Measurements from ENCODE around the gene GUCY1B1. TPM values are rescaled to one million over a fixed set of nuclear protein-coding genes. Genes with fewer than 3 reads are reported as not detected.

Gene GUCY1B1
- total RNA-seq, 1 experiment from 2014 or later: 0.50 TPM

DNA sequence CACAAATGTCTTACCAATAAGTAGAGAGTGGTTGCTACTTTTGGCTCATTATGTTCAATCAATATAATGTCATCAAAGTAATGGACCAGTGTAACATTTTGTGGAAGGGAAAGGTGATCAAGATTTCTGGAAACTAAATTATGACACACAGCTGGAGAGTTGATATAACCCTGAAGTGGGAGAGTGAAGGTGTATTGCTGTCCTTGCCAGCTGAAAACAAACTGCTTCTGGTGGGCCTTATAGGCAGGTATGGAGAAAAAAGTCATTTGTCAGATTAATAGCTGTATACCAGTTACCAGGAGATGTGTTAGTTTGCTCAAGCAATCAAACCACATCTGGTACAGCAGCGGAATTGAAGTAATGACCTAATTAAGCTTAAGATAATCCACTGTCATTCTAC, 17.3 kb upstream of the GUCY1B1 start:
- H3K14ac ChIP-seq (ENCODE audit: insufficient read depth, low read length): no peak overlapping the region
- H4K8ac ChIP-seq (replicated peaks; ENCODE audit: insufficient read length, low read depth, low read length): no peak overlapping the region
- no peak for DNase-seq
- no peak overlapping the region for H3T11ph ChIP-seq (ENCODE audit: low read length)
- no peak overlapping the region for H3K9ac ChIP-seq (ENCODE audit: extremely low read depth, insufficient read length, low read length)
- no peaks in the 10 kb centered on the region for H3K4me1 ChIP-seq (ENCODE audit: insufficient read depth, low read length)
- no peaks in the 10 kb centered on the region for H3K23me2 ChIP-seq (ENCODE audit: insufficient read length, low read depth, low read length, poor library complexity, severe bottlenecking)
- no peak overlapping the region for H2BK5ac ChIP-seq (ENCODE audit: insufficient read length, low read length)
- H2BK15ac ChIP-seq (ENCODE audit: low read depth, low read length): no peak overlapping the region
- H2AFZ ChIP-seq (ENCODE audit: low read length): no peak overlapping the region
- H3K36me3 Mint-ChIP-seq (ENCODE audit: insufficient read depth in 1 of 3, low read depth in 3 of 3): peaks cover 0 to 1% (median 0%) of the 10 kb centered on the region in 3 experiments; a peak in 2 of 7 replicates
- no peak overlapping the region for H3K23ac ChIP-seq (ENCODE audit: insufficient read length, low read depth, low read length)
- H2BK120ac ChIP-seq (ENCODE audit: low read depth, low read length, poor library complexity, severe bottlenecking): no peak overlapping the region
- H3K9me3 ChIP-seq (ENCODE audit: control insufficient read depth, low read depth, low read length): no peaks in the 10 kb centered on the region
- H2AK5ac ChIP-seq (ENCODE audit: insufficient read length, low read length): no peak overlapping the region
- no peaks in the 10 kb centered on the region for H3K27me3 Mint-ChIP-seq (ENCODE audit: low read depth)
- no peak overlapping the region for H3K4me3 Mint-ChIP-seq
- no peak overlapping the region for H3K27ac ChIP-seq (ENCODE audit: insufficient read length, low read depth, low read length)
- no CpG with 5 or more reads among the region's 1 CpG for WGBS (ENCODE audit: extremely low coverage, insufficient read length, low lambda C conversion rate)
- H3K56ac ChIP-seq (ENCODE audit: insufficient read length, low read depth, low read length): no peak overlapping the region
- peaks cover 0 to 4% of the 10 kb centered on the region in 2 experiments; a peak in 1 of 5 replicates for H3K9me3 Mint-ChIP-seq
- no peak overlapping the region for H4K5ac ChIP-seq (ENCODE audit: insufficient read length, low read depth, low read length)
- H2BK20ac ChIP-seq (ENCODE audit: low read depth, low read length, poor library complexity, severe bottlenecking): no peak overlapping the region
- H3K79me2 ChIP-seq (ENCODE audit: insufficient read depth, low read length): no peaks in the 10 kb centered on the region
- H4K91ac ChIP-seq (ENCODE audit: insufficient read length, low read depth, low read length): no peak overlapping the region
- H4K20me1 ChIP-seq (ENCODE audit: control insufficient read depth, insufficient read depth, insufficient read length): no peaks in the 10 kb centered on the region
- no peak overlapping the region for H3K4me2 ChIP-seq (ENCODE audit: insufficient read depth, insufficient read length, low read length)
- no peak overlapping the region for H3K27ac Mint-ChIP-seq
- H2BK12ac ChIP-seq (ENCODE audit: insufficient read length, low read depth, low read length): no peak overlapping the region
- no peak overlapping the region for H3K4ac ChIP-seq (ENCODE audit: low read depth, low read length)
- H3K79me1 ChIP-seq (ENCODE audit: insufficient read depth, low read depth, low read length, poor library complexity, severe bottlenecking): no peaks in the 10 kb centered on the region
- H3K18ac ChIP-seq (ENCODE audit: insufficient read length, low read depth, low read length): no peak overlapping the region
- H3K4me1 Mint-ChIP-seq: peaks cover 13 to 17% of the 10 kb centered on the region in 2 experiments
- TF ChIP-seq, protein P1, sequence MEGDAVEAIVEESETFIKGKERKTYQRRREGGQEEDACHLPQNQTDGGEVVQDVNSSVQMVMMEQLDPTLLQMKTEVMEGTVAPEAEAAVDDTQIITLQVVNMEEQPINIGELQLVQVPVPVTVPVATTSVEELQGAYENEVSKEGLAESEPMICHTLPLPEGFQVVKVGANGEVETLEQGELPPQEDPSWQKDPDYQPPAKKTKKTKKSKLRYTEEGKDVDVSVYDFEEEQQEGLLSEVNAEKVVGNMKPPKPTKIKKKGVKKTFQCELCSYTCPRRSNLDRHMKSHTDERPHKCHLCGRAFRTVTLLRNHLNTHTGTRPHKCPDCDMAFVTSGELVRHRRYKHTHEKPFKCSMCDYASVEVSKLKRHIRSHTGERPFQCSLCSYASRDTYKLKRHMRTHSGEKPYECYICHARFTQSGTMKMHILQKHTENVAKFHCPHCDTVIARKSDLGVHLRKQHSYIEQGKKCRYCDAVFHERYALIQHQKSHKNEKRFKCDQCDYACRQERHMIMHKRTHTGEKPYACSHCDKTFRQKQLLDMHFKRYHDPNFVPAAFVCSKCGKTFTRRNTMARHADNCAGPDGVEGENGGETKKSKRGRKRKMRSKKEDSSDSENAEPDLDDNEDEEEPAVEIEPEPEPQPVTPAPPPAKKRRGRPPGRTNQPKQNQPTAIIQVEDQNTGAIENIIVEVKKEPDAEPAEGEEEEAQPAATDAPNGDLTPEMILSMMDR (conservative IDR thresholded peaks at IDR 0.05): no peak
- H3K27me3 ChIP-seq (ENCODE audit: insufficient read depth, low read length): no peaks in the 10 kb centered on the region

Measured in H9 (cell line).